IMR-90 (cell line): Measurements from ENCODE around the gene ESD. TPM values are rescaled to one million over a fixed set of nuclear protein-coding genes. Genes with fewer than 3 reads are reported as not detected.

Experiments
- ATAC-seq: fragments of 200-7000 bp; cut with Tn5 transposase; 2 replicates; pipeline ENCODE4 v1.9.1; 2020; ENCODE audit warnings: low read depth, mild to moderate bottlenecking, moderate library complexity
- BruUV-seq: library from RNA; stranded (reverse); fragments of 400-500 nt; replicated peaks from 2 replicates; lab custom pipeline; 2021; lab: Mats Ljungman, UMichigan
- CTCF ChIA-PET: fragments of 300-600 bp; formaldehyde crosslinking; extraction: SDS; loops from one replicate; lab custom pipeline; 2021; ENCODE audit warnings: antibody characterized with exemption; lab: Yijun Ruan, JAX
- POLR2A ChIA-PET: fragments of 300-600 bp; sonication (Branson Sonifier 250); formaldehyde crosslinking; loops from one replicate; lab custom pipeline; 2022; ENCODE audit warnings: antibody characterized with exemption; ENCODE audit not compliant: unreplicated experiment; lab: Charles Lee
- DNase-seq: peaks from one replicate; pipeline ENCODE4 v3.0.0; 2013
- H2AFZ ChIP-seq: replicated peaks from 2 replicates; pipeline ENCODE3; 2013; ENCODE audit warnings: low read length, mild to moderate bottlenecking; ENCODE audit not compliant: poor library complexity
- H2AK5ac ChIP-seq: 2 replicates; pipeline ENCODE4 v1.6.1; 2013; ENCODE audit warnings: low read depth, low read length, inconsistent platforms
- H2AK9ac ChIP-seq: replicated peaks from 2 replicates; pipeline ENCODE3; 2013; ENCODE audit warnings: mild to moderate bottlenecking, low read depth, low read length, moderate library complexity; ENCODE audit not compliant: poor library complexity
- H2BK120ac ChIP-seq: 2 replicates; pipeline ENCODE4 v1.6.1; 2013; ENCODE audit warnings: low read depth, low read length, inconsistent platforms
- H2BK15ac ChIP-seq: 3 replicates; pipeline ENCODE4 v1.6.1; 2013; ENCODE audit warnings: low read depth, low read length, inconsistent platforms
- H2BK20ac ChIP-seq: 2 replicates; pipeline ENCODE4 v1.6.1; 2013; ENCODE audit warnings: low read depth, mild to moderate bottlenecking, inconsistent platforms, low read length, moderate library complexity
- H2BK5ac ChIP-seq: 2 replicates; pipeline ENCODE4 v1.6.1; 2013; ENCODE audit warnings: mild to moderate bottlenecking, low read depth, low read length, inconsistent platforms; ENCODE audit not compliant: poor library complexity, severe bottlenecking
- H3K14ac ChIP-seq: replicated peaks from 2 replicates; pipeline ENCODE4 v1.6.1; 2013; ENCODE audit warnings: low read depth, low read length, inconsistent platforms
- H3K18ac ChIP-seq: 2 replicates; pipeline ENCODE4 v1.6.1; 2013; ENCODE audit warnings: low read depth, low read length, control low read depth
- H3K23ac ChIP-seq: 2 replicates; pipeline ENCODE4 v1.6.1; 2013; ENCODE audit warnings: low read depth, low read length, inconsistent platforms
- H3K27ac ChIP-seq: 2 replicates; pipeline ENCODE4 v1.5.1; 2013; ENCODE audit warnings: mild to moderate bottlenecking, control low read depth, low read length; ENCODE audit not compliant: insufficient read depth
- H3K27me3 ChIP-seq: 2 replicates; pipeline ENCODE4 v1.6.1; 2013; ENCODE audit warnings: low read length; ENCODE audit not compliant: control insufficient read depth, insufficient read depth
- H3K36me3 ChIP-seq: 2 replicates; pipeline ENCODE4 v1.6.1; 2013; ENCODE audit warnings: low read length, mixed read lengths; ENCODE audit not compliant: control insufficient read depth, insufficient read depth
- H3K4ac ChIP-seq: 2 replicates; pipeline ENCODE4 v1.6.1; 2013; ENCODE audit warnings: low read depth, low read length, inconsistent platforms
- H3K4me1 ChIP-seq: 2 replicates; pipeline ENCODE4 v1.6.1; 2013; ENCODE audit warnings: low read length, mixed read lengths; ENCODE audit not compliant: control insufficient read depth, insufficient read depth
- H3K4me2 ChIP-seq: 2 replicates; pipeline ENCODE4 v1.6.1; 2013; ENCODE audit warnings: low read depth, mild to moderate bottlenecking, control low read depth, low read length, moderate library complexity
- H3K4me3 ChIP-seq: 2 replicates; pipeline ENCODE4 v1.5.1; 2013; ENCODE audit warnings: low read depth, mild to moderate bottlenecking, control low read depth, low read length, moderate library complexity; ENCODE audit not compliant: insufficient read depth
- H3K56ac ChIP-seq: 2 replicates; pipeline ENCODE4 v1.6.1; 2013; ENCODE audit warnings: low read length, inconsistent platforms; ENCODE audit not compliant: insufficient read depth; ENCODE audit errors: extremely low read depth
- H3K79me1 ChIP-seq, 2 experiments: 2 replicates each; pipeline ENCODE4 v1.6.1; 2013; ENCODE audit warnings: low read length in 2 of 2, inconsistent platforms in 1 of 2, low read depth in 1 of 2
- H3K9ac ChIP-seq: 2 replicates; pipeline ENCODE4 v1.6.1; 2013; ENCODE audit warnings: low read depth, low read length, control low read depth
- H3K9me1 ChIP-seq: 2 replicates; pipeline ENCODE4 v1.6.1; 2013; ENCODE audit warnings: low read length, inconsistent platforms; ENCODE audit not compliant: insufficient read depth
- H3K9me3 ChIP-seq: 2 replicates; pipeline ENCODE4 v1.6.1; 2013; ENCODE audit warnings: low read length; ENCODE audit not compliant: control insufficient read depth, insufficient read depth
- H4K20me1 ChIP-seq: 2 replicates; pipeline ENCODE4 v1.6.1; 2013; ENCODE audit warnings: low read length, inconsistent platforms; ENCODE audit not compliant: insufficient read depth
- H4K5ac ChIP-seq: 2 replicates; pipeline ENCODE4 v1.6.1; 2013; ENCODE audit warnings: mild to moderate bottlenecking, low read depth, low read length, control low read depth
- H4K8ac ChIP-seq, 2 experiments: 2 replicates each; pipeline ENCODE4 v1.6.1; 2013; ENCODE audit warnings: low read depth in 2 of 2, low read length in 2 of 2, control low read depth in 1 of 2, inconsistent platforms in 1 of 2
- H4K91ac ChIP-seq: 2 replicates; pipeline ENCODE4 v1.6.1; 2013; ENCODE audit warnings: low read depth, low read length, inconsistent platforms; ENCODE audit not compliant: insufficient read depth
- BHLHE40 ChIP-seq: fragments of 150-350 bp; IDR thresholded peaks from 2 replicates; pipeline ENCODE4 v1.6.1; 2016; ENCODE audit warnings: mild to moderate bottlenecking, low read depth, low read length
- CEBPB ChIP-seq: IDR thresholded peaks from 2 replicates; pipeline ENCODE4 v1.6.1; 2012; ENCODE audit warnings: low read depth, low read length, improper control_type of control experiment
- CHD1 ChIP-seq: IDR thresholded peaks from 2 replicates; pipeline ENCODE4 v1.6.1; 2012; ENCODE audit warnings: low read depth, low read length, improper control_type of control experiment
- CTCF ChIP-seq: conservative IDR thresholded peaks from 2 replicates; pipeline ENCODE4 v1.5.1; 2012; ENCODE audit warnings: mild to moderate bottlenecking, low read depth, low read length, improper control_type of control experiment
- ELK1 ChIP-seq: fragments of 150-350 bp; IDR thresholded peaks from 2 replicates; pipeline ENCODE4 v1.6.1; 2016; ENCODE audit warnings: low read depth, mild to moderate bottlenecking, low read length, moderate library complexity, borderline replicate concordance
- FOS ChIP-seq: fragments of 150-350 bp; IDR thresholded peaks from 2 replicates; pipeline ENCODE4 v1.6.1; 2016; ENCODE audit warnings: low read depth, low read length
- MAFK ChIP-seq: IDR thresholded peaks from 2 replicates; pipeline ENCODE4 v1.6.1; 2012; ENCODE audit warnings: low read depth, low read length, improper control_type of control experiment
- MAZ ChIP-seq: IDR thresholded peaks from 2 replicates; pipeline ENCODE4 v1.6.1; 2012; ENCODE audit warnings: low read depth, mild to moderate bottlenecking, low read length, improper control_type of control experiment, moderate library complexity, borderline replicate concordance
- MXI1 ChIP-seq: IDR thresholded peaks from 2 replicates; pipeline ENCODE4 v1.6.1; 2012; ENCODE audit warnings: low read depth, mild to moderate bottlenecking, low read length, moderate library complexity, borderline replicate concordance
- NFE2L2 ChIP-seq: fragments of 150-350 bp; IDR thresholded peaks from 2 replicates; pipeline ENCODE4 v1.6.1; 2016; ENCODE audit warnings: low read depth, mild to moderate bottlenecking, low read length
- POLR2A ChIP-seq: IDR thresholded peaks from 2 replicates; pipeline ENCODE4 v1.6.1; 2012; ENCODE audit warnings: mild to moderate bottlenecking, low read depth, low read length
- RAD21 ChIP-seq: IDR thresholded peaks from 2 replicates; pipeline ENCODE4 v1.6.1; 2012; ENCODE audit warnings: low read length, improper control_type of control experiment
- RCOR1 ChIP-seq: IDR thresholded peaks from 2 replicates; pipeline ENCODE4 v1.6.1; 2012; ENCODE audit warnings: mild to moderate bottlenecking, low read length, improper control_type of control experiment; ENCODE audit not compliant: insufficient replicate concordance
- RFX5 ChIP-seq: IDR thresholded peaks from 2 replicates; pipeline ENCODE4 v1.8.0; 2012; ENCODE audit warnings: low read depth, mild to moderate bottlenecking, low read length, moderate library complexity
- SMC3 ChIP-seq: fragments of 150-350 bp; IDR thresholded peaks from 2 replicates; pipeline ENCODE4 v1.6.1; 2016; ENCODE audit warnings: low read depth, mild to moderate bottlenecking, antibody characterized with exemption, low read length, moderate library complexity
- USF2 ChIP-seq: fragments of 150-350 bp; IDR thresholded peaks from 2 replicates; pipeline ENCODE4 v1.6.1; 2017; ENCODE audit warnings: mild to moderate bottlenecking, antibody characterized with exemption, low read length, low read depth
- dilution Hi-C: fragments of 300-500 bp; cut with HindIII; formaldehyde crosslinking; loops from one replicate; pipeline ENCODE4 v1.14.3; 2018; ENCODE audit warnings: low sequenced_read_pairs; ENCODE audit not compliant: unreplicated experiment
- in situ Hi-C: fragments of 300-500 bp; cut with MboI; formaldehyde crosslinking; loops from 3 replicates; pipeline ENCODE4 v1.14.3; 2019; ENCODE audit warnings: low sequenced_read_pairs, inconsistent platforms, mixed read lengths
- intact Hi-C: fragments of 100-400 bp; cut with micrococcal nuclease; formaldehyde crosslinking; loops from 2 replicates; pipeline ENCODE4 v1.10.0; 2022
- polyA plus RNA-seq, 3 experiments: library from polyadenylated mRNA; depleted of rRNA; stranded (reverse); fragments of >200 nt; gene quantifications; 2 replicates each; pipeline ENCODE4 v1.2.3, GENCODE V29; 2012; ENCODE audit warnings: low replicate concordance in 1 of 3
- total RNA-seq: library from RNA; depleted of rRNA; stranded (reverse); fragments of >200 nt; gene quantifications from 2 replicates; pipeline ENCODE4 v1.2.3, GENCODE V29; 2012

ESD gene
- total and polyA plus RNA-seq, 2 of the 4 experiments (the other 2 are of a cell fraction): 90.4 to 135 TPM

- Histone ChIP-seq H3K4me1 (no peaks in the 10 kb centered on the region), H4K20me1 (no peaks in the 10 kb centered on the region), H2BK15ac (no peak overlapping the region), H3K14ac (no peak overlapping the region), H3K4me2 (no peak overlapping the region), H3K9me1 (peaks cover 2% of the 10 kb centered on the region; the same call in 1 of the 2 replicates), H4K8ac (no peak overlapping the region), H3K23ac (no peak overlapping the region), H2AK9ac (no peak overlapping the region), H2BK5ac (no peak overlapping the region), H3K27ac (no peak overlapping the region), H3K9me3 (no peaks in the 10 kb centered on the region), H3K36me3 (peaks cover 9% of the 10 kb centered on the region), H3K9ac (no peak overlapping the region), H3K4ac (no peak overlapping the region), H3K56ac (no peak overlapping the region), H3K4me3 (no peak overlapping the region), H4K91ac (no peak overlapping the region), H2AFZ (no peak overlapping the region), H3K18ac (no peak overlapping the region), H3K79me1 (peaks cover 0 to 4% of the 10 kb centered on the region in 2 experiments; a peak in 1 of 4 replicates), H3K27me3 (no peaks in the 10 kb centered on the region), H2AK5ac (no peak overlapping the region), H2BK120ac (no peak overlapping the region), H2BK20ac (no peak overlapping the region), H4K5ac (no peak overlapping the region)
- TF ChIP-seq ELK1 (no peak), USF2 (no peak), CEBPB (no peak), BHLHE40 (no peak), CTCF (no peak), NFE2L2 (no peak), CHD1 (no peak), RFX5 (no peak), POLR2A (no peak), RAD21 (no peak), MAFK (no peak), MXI1 (no peak), MAZ (no peak), FOS (no peak), RCOR1 (no peak), SMC3 (no peak)
- CTCF ChIA-PET: no interaction called here
- intact Hi-C loops (no loop called here), in situ Hi-C loops (no loop called here), dilution Hi-C loops (no loop called here)
- BruUV-seq: no TSS peak
- no peak for ATAC-seq
- POLR2A ChIA-PET: no interaction called here
- DNase-seq: no peak
Measured at GRCh38 chr13:46771693-46772092, 25.3 kb downstream of the ESD start.
